ENCODE data around the gene TFF3. TPM values are rescaled to one million over a fixed set of nuclear protein-coding genes. Genes with fewer than 3 reads are reported as not detected.
A peak's percentile ranks its signal among the peaks of the same experiment; 100 is the strongest.

Gene TFF3
- total and polyA plus RNA-seq, 7 donors = 14.3 to 7,065 (median 45.1) TPM

DNA sequence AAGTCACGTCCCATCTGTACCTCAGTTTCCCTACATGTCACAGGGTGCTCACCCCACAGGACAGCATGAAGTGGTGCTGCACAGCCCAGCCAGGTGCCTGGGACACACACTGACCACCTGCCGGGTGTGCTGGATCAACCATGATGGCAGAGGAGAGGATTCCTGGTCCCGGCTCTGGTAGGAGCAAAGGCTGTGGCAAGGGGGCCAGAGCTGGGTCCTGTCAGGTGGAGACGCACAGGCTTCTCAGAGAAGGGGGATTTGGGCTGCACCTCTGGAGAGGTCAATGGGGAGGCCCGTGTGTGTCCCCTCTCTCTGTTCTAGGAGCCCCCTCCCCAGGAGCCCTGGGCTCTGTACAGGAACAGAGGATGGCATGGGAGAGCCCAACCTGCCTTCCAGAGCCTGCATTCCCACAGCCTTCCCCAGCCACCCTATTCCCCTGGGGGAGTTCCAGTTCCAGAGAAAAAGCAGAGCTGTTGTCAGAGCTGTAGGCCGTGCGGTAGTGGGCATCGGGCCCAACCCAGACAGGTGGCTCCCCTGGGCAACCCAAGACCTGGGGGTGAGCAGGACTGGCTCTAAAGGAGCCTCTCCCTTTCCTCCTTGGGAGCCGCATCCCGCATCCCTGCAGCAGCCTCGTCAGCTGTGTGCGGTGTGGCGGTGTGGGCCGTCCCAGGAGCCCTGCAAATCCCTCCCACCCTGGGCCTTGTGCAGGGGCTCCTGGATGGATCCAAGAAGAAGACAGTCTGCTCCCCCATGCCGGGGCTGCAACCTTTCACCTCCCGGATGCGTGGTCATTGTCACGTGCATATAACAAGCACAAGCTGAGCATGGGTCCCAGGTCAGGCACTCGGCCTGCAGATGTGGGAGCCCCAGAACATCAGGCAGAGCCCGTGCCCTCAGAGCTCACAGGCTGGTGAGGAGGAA lies 2.9 kb upstream of the TFF3 start:
- TF ChIP-seq CTCF (IDR thresholded peaks at IDR 0.05) (no peak), EP300 (IDR thresholded peaks at IDR 0.05) (no peak), POLR2AphosphoS5 (IDR thresholded peaks at IDR 0.05) (no peak), POLR2A (IDR thresholded peaks at IDR 0.05) (no peak)
- peak; percentile 45 for DNase-seq
- peaks cover 3 to 22% (median 4%) of the 10 kb centered on the region in 3 donors for H3K27me3 ChIP-seq
- no peaks in the 10 kb centered on the region for H3K36me3 ChIP-seq
- no peak overlapping the region for H3K4me3 ChIP-seq
- no peaks in the 10 kb centered on the region for H3K9me3 ChIP-seq
- H3K27ac ChIP-seq = no peak overlapping the region
- WGBS, 2 donors = 80 to 85% methylated on average over 20 of the region's 20 CpGs
- no peaks in the 10 kb centered on the region for H3K4me1 ChIP-seq
- intact Hi-C loops (cut with DNase I) = no loop called here

DNA sequence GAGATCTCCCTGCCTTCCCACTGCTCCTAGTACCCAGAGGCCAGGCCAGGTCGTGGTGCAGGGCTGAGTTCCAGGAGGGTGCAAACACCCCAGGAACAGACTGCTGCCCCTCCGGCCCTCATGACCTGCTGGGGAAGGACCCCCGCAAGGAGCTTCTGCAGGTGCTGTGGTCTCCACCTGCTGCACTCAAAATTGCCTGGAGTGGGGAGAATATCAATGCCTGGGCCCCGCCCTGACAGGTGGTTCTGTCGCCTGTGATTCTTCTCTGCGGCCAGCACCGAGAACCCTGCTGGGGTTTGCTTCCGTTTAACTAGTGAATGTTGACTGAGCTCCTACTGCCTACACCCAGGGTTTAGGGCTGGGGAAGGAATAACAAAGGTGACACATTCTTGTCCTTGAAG lies 2.1 kb upstream of the TFF3 start:
- DNase-seq = no peak
- peak in 1 of 2 donors; percentile 3 for TF ChIP-seq POLR2A (IDR thresholded peaks at IDR 0.05)
- no peak for TF ChIP-seq POLR2AphosphoS5 (IDR thresholded peaks at IDR 0.05)
- Histone ChIP-seq H3K36me3 (no peaks in the 10 kb centered on the region), H3K9me3 (no peaks in the 10 kb centered on the region), H3K27ac (no peak overlapping the region), H3K4me3 (no peak overlapping the region), H3K4me1 (no peaks in the 10 kb centered on the region), H3K27me3 (peaks cover 0 to 18% (median 4%) of the 10 kb centered on the region in 3 donors)
- intact Hi-C loops (cut with DNase I) = no loop called here
- WGBS, 2 donors = 17 to 69% methylated on average over 8 of the region's 8 CpGs

- no peak for DNase-seq
- 22 to 73% methylated on average over 16 of the region's 16 CpGs for WGBS, 2 donors
- intact Hi-C loops (cut with DNase I) = no loop called here
- no peak overlapping the region for H3K4me3 ChIP-seq
- peaks cover 0 to 18% (median 4%) of the 10 kb centered on the region in 3 donors for H3K27me3 ChIP-seq
- no peak overlapping the region for H3K27ac ChIP-seq
- no peaks in the 10 kb centered on the region for H3K9me3 ChIP-seq
- TF ChIP-seq POLR2AphosphoS5 (IDR thresholded peaks at IDR 0.05) (peak in 1 of 4 donors; percentile 23), POLR2A (IDR thresholded peaks at IDR 0.05) (peak in 1 of 2 donors; percentile 41), EP300 (IDR thresholded peaks at IDR 0.05) (no peak)
- H3K4me1 ChIP-seq = no peaks in the 10 kb centered on the region
- H3K36me3 ChIP-seq = no peaks in the 10 kb centered on the region
These were observed 1.7 kb upstream of the TFF3 start for GRCh38 chr21:42316891-42317290.

- no peaks in the 10 kb centered on the region for H3K9me3 ChIP-seq
- no peaks in the 10 kb centered on the region for H3K36me3 ChIP-seq
- H3K4me3 ChIP-seq = no peak overlapping the region
- peak overlapping the region in 1 of 4 donors; percentile 17 for H3K27ac ChIP-seq
- 19 to 67% methylated on average over 6 of the region's 6 CpGs for WGBS, 2 donors
- no peak for DNase-seq
- intact Hi-C loops (cut with DNase I) = no loop called here
- peaks cover 0 to 4% (median 3%) of the 10 kb centered on the region in 4 donors for H3K4me1 ChIP-seq
- peaks cover 3 to 20% (median 7%) of the 10 kb centered on the region in 3 donors for H3K27me3 ChIP-seq
- TF ChIP-seq EP300 (IDR thresholded peaks at IDR 0.05) (no peak), CTCF (IDR thresholded peaks at IDR 0.05) (no peak), POLR2AphosphoS5 (IDR thresholded peaks at IDR 0.05) (no peak), POLR2A (IDR thresholded peaks at IDR 0.05) (no peak)
These were observed 453 bp downstream of the TFF3 start for GRCh38 chr21:42314616-42315295.

DNA sequence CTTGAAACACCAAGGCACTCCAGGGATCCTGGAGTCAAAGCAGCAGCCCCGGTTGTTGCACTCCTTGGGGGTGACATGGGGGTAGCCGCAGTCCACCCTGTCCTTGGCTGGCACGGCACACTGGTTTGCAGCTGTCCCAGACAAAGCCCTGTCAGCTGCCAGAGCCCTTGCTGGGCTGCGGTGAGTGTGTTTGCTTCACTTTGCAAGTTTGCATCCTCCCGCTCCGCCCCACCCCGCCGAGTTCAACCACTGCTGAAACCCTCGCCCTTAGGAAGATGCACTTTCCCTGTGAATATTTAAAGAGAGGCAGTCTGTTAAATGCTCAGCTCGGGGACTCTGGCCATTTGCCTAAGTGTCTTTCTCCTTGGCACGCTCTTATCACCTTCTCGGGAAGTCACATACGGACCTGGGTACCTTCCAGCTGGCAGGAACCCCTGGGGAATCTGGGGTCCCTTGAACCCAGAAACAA lies 1.7 kb downstream of the TFF3 start:
- TF ChIP-seq CTCF (IDR thresholded peaks at IDR 0.05) = no peak
- no peak for TF ChIP-seq POLR2A (IDR thresholded peaks at IDR 0.05)

More for the DNA sequence above, 1.7 kb downstream of the TFF3 start:
- Histone ChIP-seq H3K4me1 (peaks cover 0 to 9% (median 8%) of the 10 kb centered on the region in 4 donors), H3K27ac (no peak overlapping the region), H3K36me3 (no peaks in the 10 kb centered on the region), H3K27me3 (peaks cover 3 to 26% (median 17%) of the 10 kb centered on the region in 3 donors), H3K4me3 (no peak overlapping the region), H3K9me3 (no peaks in the 10 kb centered on the region)
- no peak for DNase-seq
- intact Hi-C loops (cut with DNase I) = no loop called here
- 13 to 58% methylated on average over 13 of the region's 13 CpGs for WGBS, 2 donors
